Measurements from ENCODE around the gene PCP2.

PCP2 gene

GRCh38 chr19:7638802-7639465, 5.4 kb upstream of the PCP2 start:
- no peak for DNase-seq (ENCODE audit: low read depth, low spot score)

- DNase-seq (ENCODE audit: low read depth, low spot score), result peak; percentile 22
Measured at GRCh38 chr19:7637374-7638256, 4.1 kb upstream of the PCP2 start.

DNA sequence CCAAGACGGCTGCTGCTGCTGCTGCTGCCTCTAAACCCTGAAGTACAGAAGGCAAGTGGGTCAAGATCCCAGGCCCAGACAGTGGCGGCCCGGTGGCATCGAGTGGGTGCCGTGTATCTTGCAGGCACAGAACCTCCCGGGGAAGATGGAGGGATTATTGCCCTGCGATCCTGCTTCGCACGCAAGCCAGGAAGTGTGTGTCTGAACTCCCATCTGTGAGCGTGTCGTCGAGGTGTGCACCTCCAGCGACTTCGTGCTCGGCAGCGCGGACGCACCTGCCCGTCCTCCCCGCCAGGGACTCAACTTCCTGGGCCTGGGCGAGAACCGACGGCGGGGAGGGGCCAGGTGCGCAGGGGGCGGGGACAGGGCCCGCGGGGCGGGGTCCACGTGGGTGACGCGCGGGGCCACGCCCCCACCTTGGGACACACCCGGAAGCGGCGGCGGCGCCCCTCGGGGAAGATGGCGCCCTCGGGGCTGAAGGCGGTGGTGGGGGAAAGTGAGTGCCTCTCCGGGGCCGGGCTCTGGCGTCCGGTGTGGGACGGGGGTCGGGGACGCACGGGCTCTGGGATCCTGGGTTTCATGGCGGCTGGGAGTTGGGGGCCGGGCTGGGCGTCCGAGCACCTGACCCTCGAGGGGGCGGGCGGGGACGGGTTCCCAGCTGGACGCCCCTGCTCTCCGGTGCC, 3.3 kb upstream of the PCP2 start, which contains the start of gene STXBP2:
Gene STXBP2, plus strand, starts transcription at position 420 of the 683 bp plus-strand sequence. Its CDS starts 40 bp downstream, at position 460.
- DNase-seq (ENCODE audit: low read depth, low spot score), result peak; percentile 56

DNA sequence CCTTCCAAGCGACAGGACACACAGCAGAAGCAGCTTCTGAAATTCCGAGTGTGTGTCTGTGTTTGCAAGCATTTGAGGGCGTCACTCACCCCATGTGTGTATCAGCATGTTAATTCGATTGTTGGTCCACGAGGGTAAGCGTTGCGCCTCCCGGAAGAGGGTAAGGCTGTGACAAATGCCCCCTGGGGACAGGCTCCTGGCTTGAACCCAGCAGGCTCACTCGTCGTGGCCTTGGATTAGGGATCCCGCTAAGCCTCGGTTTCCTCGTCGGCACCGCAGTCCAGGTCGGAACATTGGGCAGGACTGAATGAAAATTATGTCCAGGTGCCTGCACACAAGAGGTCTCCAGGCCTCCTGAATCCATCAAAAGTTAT, 2.8 kb upstream of the PCP2 start:
- no peak for DNase-seq (ENCODE audit: low read depth, low spot score)

DNA sequence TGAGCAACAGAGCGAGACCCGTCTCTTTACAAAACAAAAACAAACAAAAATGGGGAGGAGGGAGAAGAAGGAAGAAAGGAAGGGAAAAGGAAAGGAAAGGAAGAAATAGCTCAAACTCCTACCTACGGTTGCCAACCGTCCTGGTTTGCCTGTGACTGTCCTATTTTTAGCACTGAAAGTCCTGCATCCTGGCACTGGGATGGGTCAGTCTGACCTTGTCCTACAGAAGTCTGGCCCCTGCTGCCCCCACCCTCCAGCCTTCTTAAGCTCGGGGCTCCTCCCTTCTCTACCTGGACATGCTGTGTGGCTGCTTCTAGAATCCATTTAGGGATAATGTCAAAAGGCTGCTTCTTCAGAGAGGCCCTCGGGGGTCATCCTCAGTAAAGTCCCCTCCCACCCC, 2.2 kb upstream of the PCP2 start:
- no peak for DNase-seq (ENCODE audit: low read depth, low spot score)

DNA sequence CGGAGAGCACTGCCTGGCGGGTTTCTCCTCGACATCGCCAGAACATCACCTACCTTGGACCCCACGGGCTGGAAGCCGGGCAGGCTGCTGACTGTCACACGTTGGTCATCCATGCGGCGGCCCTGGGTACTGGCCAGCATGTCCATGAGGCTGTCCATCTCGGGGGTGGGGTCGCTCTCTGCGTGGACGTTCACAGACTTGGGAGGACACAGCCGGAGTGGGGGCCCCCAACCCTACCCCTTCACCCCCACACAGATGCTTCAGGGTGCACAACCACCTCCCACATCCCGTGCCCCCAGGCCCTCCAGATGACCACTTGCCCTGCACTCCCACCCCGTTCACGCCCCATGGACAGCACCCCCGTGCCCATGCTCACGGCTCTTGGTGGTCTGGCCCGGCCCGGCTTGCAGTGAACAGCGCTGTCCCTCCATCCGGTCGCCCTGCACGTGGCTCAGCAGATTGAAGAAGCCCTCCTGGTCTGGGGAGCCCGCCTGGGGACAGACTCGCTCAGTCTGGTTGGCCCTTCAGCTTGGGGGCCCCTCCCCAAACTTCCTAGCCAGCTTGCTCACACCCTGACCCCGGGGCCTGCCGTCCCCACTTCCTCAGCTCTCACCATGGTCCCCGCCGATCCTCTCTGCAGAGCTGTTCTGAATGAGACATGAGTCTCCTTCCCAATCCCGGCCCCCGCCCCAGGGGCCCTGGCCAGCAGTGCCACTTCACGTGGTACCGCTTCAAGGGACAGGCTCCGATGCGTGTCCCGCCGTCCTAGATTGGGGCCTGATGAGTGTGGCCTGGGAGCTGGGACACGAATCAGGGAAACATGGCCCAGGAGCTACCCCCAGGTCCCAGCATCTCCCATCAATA, 947 bp downstream of the PCP2 start:
- no peak for DNase-seq (ENCODE audit: low read depth, low spot score)

GRCh38 chr19:7631577-7631976, 1.9 kb downstream of the PCP2 start:
- no peak for DNase-seq (ENCODE audit: low read depth, low spot score)

- DNase-seq (ENCODE audit: low read depth, low spot score), result peak; percentile 99
Measured at GRCh38 chr19:7629347-7630054, 4.0 kb downstream of the PCP2 start, which contains the start of the genes PET100 and XAB2. PET100 (plus strand) TSS chr19:7629793; CDS start chr19:7629834, 41 bp downstream. XAB2 (minus strand) TSS chr19:7629545; CDS start chr19:7629527, 18 bp downstream.

DNA sequence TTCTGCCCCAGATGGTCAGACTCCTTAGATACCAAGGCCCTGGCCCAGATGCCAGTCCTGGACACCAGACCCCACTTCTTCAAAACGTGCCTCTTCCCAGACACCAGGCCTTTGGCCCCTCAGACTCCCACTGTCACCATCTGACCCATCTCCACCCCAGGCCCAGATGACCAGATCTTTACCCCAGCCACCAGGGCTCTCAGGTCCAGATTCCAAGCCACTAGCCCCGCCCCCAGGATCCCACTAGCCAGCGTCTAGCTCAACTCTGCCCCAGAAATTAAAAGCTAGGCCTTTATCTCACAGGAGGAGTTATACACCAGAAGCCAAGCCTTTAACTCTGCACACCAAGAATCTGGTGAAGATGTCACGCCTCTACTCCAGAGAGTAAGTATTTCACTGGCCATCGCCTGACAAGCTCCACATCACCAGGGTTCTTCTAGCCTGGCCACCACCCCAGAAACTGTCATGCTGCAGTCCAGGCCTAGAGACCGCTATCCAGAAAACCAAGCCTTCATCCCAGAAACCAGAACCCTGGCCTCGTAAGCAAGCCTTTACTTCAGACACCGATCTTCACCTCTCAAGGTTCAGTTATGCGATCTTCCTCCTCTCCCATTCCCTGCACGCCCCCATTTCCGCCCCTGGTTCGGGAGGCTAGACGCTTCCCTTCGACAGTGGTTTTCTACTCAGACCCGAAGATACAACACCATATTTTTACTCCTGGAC, 4.8 kb downstream of the PCP2 start:
- no peak for DNase-seq (ENCODE audit: low read depth, low spot score)

DNA sequence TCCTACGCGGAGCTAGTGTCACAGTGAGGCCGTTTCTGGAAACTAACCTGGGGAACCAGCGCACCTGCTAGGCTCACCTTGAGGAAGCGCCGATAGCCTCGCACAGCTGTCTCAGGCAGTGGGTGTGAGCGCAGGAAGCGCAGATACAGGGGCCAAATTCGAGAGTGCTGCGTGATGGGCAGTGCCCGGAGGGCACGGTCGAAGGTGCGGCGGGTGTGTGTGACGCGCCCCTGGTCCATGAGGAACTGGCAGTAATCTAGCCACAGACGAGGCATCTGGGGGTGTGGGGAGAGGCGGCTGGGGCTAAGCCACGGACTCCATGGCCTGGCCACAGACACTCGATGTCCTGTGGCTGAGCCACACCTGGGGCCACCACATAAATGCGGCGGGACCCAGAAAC, 6.4 kb downstream of the PCP2 start:
- no peak for DNase-seq (ENCODE audit: low read depth, low spot score)

DNA sequence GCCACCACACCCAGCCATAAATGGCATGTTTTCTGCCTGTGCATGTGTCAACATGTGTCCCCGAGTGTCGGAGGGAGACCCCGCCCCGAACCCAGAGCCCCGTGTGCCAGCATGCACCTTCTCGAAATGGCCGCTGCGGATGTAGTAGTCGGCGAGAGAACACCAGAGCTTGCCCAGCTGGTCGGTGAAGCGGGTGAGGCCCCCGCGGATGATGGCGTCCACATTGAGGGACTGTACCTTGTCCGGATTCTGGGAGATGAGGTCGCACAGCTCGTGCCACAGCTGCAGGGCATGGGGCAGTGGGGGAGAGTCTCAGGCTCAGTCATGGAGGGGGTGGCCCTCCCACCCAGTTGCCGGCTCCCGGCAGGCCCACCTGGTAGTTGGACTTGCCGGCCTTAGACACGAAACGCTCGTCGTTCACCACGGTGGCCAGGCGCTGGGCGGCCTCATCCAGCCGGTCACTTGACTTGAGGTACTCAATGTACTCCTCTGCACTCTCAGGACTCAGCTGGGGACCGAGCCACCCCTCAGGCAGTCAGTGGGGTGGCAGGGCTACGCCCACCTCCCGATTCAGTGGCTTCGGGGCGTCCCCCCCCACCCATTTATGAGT, 7.7 kb downstream of the PCP2 start:
- DNase-seq (ENCODE audit: low read depth, low spot score), result no peak

DNA sequence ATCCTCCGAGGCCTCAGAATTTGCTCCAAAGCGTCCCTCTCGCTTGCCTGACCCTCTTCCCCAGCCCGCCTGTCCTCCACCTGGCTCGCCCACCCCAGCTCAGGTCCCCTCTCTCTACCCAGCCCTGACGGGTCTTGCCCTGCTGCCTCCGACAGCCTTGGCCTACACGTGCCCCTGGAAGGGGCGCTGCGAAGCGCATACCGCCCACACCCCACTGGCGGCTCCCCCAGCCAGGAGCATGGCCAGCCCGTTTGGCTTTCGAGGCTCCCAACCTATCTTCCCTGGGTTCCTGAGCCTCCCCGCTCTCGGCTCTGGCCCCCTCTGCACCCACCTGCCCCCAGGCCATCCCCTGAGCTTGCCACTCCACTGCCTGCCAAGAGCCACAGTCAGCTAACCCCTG, 8.7 kb downstream of the PCP2 start:
- no peak for DNase-seq (ENCODE audit: low read depth, low spot score)

GRCh38 chr19:7623725-7624603, 9.6 kb downstream of the PCP2 start:
- DNase-seq (ENCODE audit: low read depth, low spot score), result no peak

DNA sequence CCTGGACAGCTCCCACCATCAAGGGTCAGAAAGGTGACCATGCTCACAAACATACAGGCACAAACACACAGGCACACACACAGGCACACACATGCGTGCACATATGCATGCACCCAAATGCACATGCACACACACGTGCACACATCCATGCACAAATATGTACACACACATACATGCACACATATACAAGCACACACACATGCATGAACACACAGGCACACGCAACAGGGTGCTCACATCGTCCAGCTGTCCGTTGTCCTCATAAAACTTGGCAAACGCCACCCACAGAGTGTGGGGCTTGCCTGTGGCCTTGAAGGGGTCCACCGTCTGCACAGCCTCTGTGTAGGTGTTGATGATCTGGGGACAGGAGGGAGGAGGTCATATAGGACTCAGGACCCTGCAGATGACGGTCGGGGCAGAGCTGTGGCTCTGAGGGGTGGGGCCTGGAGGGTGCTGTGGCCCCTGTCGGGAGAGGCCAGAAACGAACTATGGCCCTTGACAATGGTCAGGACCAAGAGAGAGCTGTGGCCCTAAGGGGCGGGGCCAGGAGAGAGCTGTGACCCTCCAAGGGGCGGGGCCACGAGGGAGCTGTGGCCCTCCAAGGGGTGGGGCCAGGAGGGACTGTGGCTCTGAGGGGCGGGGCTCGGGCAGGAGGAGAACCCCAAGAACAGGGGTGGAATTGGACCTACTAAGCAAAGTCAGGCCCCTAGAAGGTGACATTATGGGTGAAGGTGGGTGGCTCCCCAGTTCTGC, 10.4 kb downstream of the PCP2 start:
- no peak for DNase-seq (ENCODE audit: low read depth, low spot score)

DNA sequence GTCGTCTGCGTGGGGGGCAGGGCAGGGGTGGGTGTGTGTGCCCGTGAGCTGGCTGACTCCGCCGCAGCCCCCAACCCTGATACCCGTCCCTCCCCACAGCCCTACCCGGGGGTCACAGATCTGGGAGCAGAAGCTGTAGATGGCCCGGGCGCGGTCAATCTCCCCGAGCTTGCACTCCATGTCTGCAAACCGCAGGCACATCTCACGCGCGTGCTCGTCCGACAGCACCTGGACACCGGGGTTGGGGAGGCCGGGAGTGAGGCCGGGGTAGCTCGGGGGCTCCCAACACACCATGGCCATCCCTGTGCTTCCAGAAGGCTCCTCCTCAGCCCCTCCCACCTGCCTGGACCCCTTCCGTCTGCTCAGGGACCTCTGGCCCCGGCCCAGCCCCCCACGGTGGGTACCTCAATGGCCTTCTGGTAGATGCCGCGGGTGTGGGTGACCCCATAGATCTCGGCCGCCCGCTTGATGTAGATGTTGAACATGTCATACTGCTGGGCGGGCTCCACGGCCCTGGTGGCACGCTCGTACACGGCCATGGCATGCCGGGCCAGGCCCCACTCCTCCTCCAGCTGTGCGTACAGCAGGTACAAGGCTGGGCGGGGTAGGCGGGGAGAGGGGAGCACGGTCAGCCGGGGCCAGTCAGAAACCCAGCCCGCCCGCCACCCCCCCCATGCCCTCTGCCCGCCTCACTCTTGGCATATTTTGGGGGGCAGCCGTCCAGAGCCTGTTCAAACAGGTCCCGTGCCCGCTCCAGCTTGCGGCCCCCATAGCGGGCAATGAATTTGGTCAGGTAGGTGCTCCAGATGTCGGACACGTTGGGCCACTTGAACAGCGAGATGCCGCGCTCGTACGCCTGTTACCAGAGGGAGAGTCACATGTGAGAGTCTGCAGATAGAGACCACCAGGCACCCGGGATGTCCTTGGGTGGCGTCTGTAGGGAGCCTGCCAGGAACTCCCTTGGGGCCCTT, 12.8 kb downstream of the PCP2 start:
- no peak for DNase-seq (ENCODE audit: low read depth, low spot score)

- DNase-seq (ENCODE audit: low read depth, low spot score), result no peak
Measured at GRCh38 chr19:7619671-7620441, 13.7 kb downstream of the PCP2 start.
